ENCODE measurements around the gene TULP4.

GRCh38 chr6:158347335-158347734, 35.1 kb downstream of the TULP4 start:
- TF ChIP-seq, protein P1, sequence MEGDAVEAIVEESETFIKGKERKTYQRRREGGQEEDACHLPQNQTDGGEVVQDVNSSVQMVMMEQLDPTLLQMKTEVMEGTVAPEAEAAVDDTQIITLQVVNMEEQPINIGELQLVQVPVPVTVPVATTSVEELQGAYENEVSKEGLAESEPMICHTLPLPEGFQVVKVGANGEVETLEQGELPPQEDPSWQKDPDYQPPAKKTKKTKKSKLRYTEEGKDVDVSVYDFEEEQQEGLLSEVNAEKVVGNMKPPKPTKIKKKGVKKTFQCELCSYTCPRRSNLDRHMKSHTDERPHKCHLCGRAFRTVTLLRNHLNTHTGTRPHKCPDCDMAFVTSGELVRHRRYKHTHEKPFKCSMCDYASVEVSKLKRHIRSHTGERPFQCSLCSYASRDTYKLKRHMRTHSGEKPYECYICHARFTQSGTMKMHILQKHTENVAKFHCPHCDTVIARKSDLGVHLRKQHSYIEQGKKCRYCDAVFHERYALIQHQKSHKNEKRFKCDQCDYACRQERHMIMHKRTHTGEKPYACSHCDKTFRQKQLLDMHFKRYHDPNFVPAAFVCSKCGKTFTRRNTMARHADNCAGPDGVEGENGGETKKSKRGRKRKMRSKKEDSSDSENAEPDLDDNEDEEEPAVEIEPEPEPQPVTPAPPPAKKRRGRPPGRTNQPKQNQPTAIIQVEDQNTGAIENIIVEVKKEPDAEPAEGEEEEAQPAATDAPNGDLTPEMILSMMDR (IDR thresholded peaks at IDR 0.05) = no peak
- TF ChIP-seq ZFX (IDR thresholded peaks at IDR 0.05; ENCODE audit: borderline replicate concordance) = no peak
